H1 (cell line): ENCODE results near the gene MELK. TPM values are rescaled to one million over a fixed set of nuclear protein-coding genes. Genes with fewer than 3 reads are reported as not detected.

Experiments used
- CTCF ChIA-PET: fragments of 300-600 bp; sonication (Branson Sonifier 250); formaldehyde crosslinking; loops from one replicate; lab custom pipeline; 2021; ENCODE audit not compliant: partially characterized antibody; lab: Charles Lee
- POLR2A ChIA-PET: fragments of 300-600 bp; sonication (Branson Sonifier 250); formaldehyde crosslinking; loops from one replicate; lab custom pipeline; 2021; ENCODE audit warnings: inconsistent platforms; ENCODE audit not compliant: partially characterized antibody; lab: Charles Lee
- DNase-seq, 2 experiments: peaks; one replicate each; pipeline versions ENCODE4 v3.0.0 to v3.0.0-alpha.2; 2010 to 2022; ENCODE audit warnings: low spot score in 2 of 2, low read depth in 1 of 2, mixed read lengths in 1 of 2
- FAIRE-seq: peaks from 2 replicates; lab custom pipeline; 2011; peaks lifted over from hg19 to GRCh38; lab: Jason Lieb, UNC
- H2AFZ ChIP-seq: 2 replicates; pipeline ENCODE4 v1.8.1; 2012; ENCODE audit warnings: low read length, inconsistent platforms
- H2AK5ac ChIP-seq: 2 replicates; pipeline ENCODE4 v1.6.1; 2013; ENCODE audit warnings: low read depth, low read length
- H2BK120ac ChIP-seq: replicated peaks from 2 replicates; pipeline ENCODE3; 2013; ENCODE audit warnings: low read depth, low read length, inconsistent platforms
- H2BK12ac ChIP-seq: 2 replicates; pipeline ENCODE4 v1.6.1; 2013; ENCODE audit warnings: low read depth, low read length
- H2BK15ac ChIP-seq: 2 replicates; pipeline ENCODE4 v1.6.1; 2013; ENCODE audit warnings: low read length
- H2BK20ac ChIP-seq: 2 replicates; pipeline ENCODE4 v1.6.1; 2013; ENCODE audit warnings: low read length
- H2BK5ac ChIP-seq: 2 replicates; pipeline ENCODE4 v1.6.1; 2013; ENCODE audit warnings: low read depth, low read length
- H3K14ac ChIP-seq: 2 replicates; pipeline ENCODE4 v1.6.1; 2013; ENCODE audit warnings: inconsistent platforms; ENCODE audit not compliant: insufficient read length
- H3K18ac ChIP-seq: 2 replicates; pipeline ENCODE4 v1.6.1; 2013; ENCODE audit warnings: low read length; ENCODE audit errors: extremely low read depth
- H3K23ac ChIP-seq: 2 replicates; pipeline ENCODE4 v1.6.1; 2013; ENCODE audit warnings: inconsistent platforms; ENCODE audit not compliant: insufficient read length
- H3K23me2 ChIP-seq: 2 replicates; pipeline ENCODE4 v1.6.1; 2013; ENCODE audit warnings: low read depth, low read length
- H3K27ac ChIP-seq: 2 replicates; pipeline ENCODE4 v1.6.1; 2011; ENCODE audit warnings: low read depth, low read length, inconsistent platforms
- H3K27me3 ChIP-seq, 4 experiments: replicated peaks in 1 of 4; 1 replicate in 1 of 4; 2 replicates in 3 of 4; pipeline versions ENCODE4 v1.6.1 to v1.8.1; 2011 to 2013; ENCODE audit warnings: low read length in 3 of 4, mild to moderate bottlenecking in 3 of 4, inconsistent platforms in 2 of 4, mixed read lengths in 2 of 4, moderate library complexity in 1 of 4; ENCODE audit not compliant: control insufficient read depth in 3 of 4, insufficient read depth in 3 of 4; ENCODE audit errors: extremely low read depth in 1 of 4
- H3K36me3 ChIP-seq, 4 experiments: 2 replicates each; pipeline versions ENCODE4 v1.6.1 to v1.8.1; 2011 to 2013; ENCODE audit warnings: mild to moderate bottlenecking in 4 of 4, low read length in 3 of 4, moderate library complexity in 2 of 4, control low read depth in 1 of 4, inconsistent platforms in 1 of 4; ENCODE audit not compliant: insufficient read depth in 4 of 4, control insufficient read depth in 2 of 4
- H3K4ac ChIP-seq: replicated peaks from 2 replicates; pipeline ENCODE3; 2013; ENCODE audit warnings: low read length, low read depth, mixed read lengths, inconsistent platforms; ENCODE audit not compliant: insufficient read length
- H3K4me1 ChIP-seq, 4 experiments: replicated peaks in 1 of 4; 1 replicate in 1 of 4; 2 replicates in 3 of 4; pipeline versions ENCODE4 v1.6.1 to v1.8.1; 2011 to 2013; ENCODE audit warnings: low read length in 3 of 4, inconsistent platforms in 2 of 4, mixed read lengths in 1 of 4; ENCODE audit not compliant: insufficient read depth in 4 of 4, control insufficient read depth in 3 of 4
- H3K4me2 ChIP-seq, 2 experiments: 2 replicates each; pipeline versions ENCODE4 v1.6.1 to v1.8.1; 2011 to 2013; ENCODE audit warnings: low read depth in 2 of 2, low read length in 2 of 2, control low read depth in 1 of 2, inconsistent platforms in 1 of 2, mild to moderate bottlenecking in 1 of 2; ENCODE audit not compliant: insufficient read depth in 1 of 2
- H3K4me3 ChIP-seq, 4 experiments: fragments of 200-600, 300-600 bp in 1 of 4; sonication (generic), shearing (Covaris generic), sonication (Bioruptor Twin) in 1 of 4; 2 replicates each; pipeline versions ENCODE4 v1.5.1 to v1.8.1; 2011 to 2016; ENCODE audit warnings: low read length in 4 of 4, low read depth in 3 of 4, control low read depth in 2 of 4, inconsistent platforms in 2 of 4, mild to moderate bottlenecking in 2 of 4, mixed read lengths in 1 of 4, moderate library complexity in 1 of 4; ENCODE audit not compliant: insufficient read depth in 2 of 4; ENCODE audit errors: extremely low read depth in 1 of 4
- H3K56ac ChIP-seq: replicated peaks from 2 replicates; pipeline ENCODE3; 2013; ENCODE audit warnings: low read depth, mild to moderate bottlenecking, mixed read lengths, low read length, inconsistent platforms; ENCODE audit not compliant: insufficient read length
- H3K79me1 ChIP-seq: 2 replicates; pipeline ENCODE4 v1.6.1; 2013; ENCODE audit warnings: low read depth, low read length, control low read depth
- H3K79me2 ChIP-seq, 2 experiments: 2 replicates each; pipeline versions ENCODE4 v1.6.1 to v1.8.1; 2012 to 2013; ENCODE audit warnings: low read length in 2 of 2, mild to moderate bottlenecking in 2 of 2, inconsistent platforms in 1 of 2; ENCODE audit not compliant: insufficient read depth in 2 of 2, control insufficient read depth in 1 of 2
- H3K9ac ChIP-seq, 4 experiments: replicated peaks in 1 of 4; 1 replicate in 1 of 4; 2 replicates in 3 of 4; pipeline versions ENCODE4 v1.6.1 to v1.8.1; 2011 to 2013; ENCODE audit warnings: low read depth in 3 of 4, low read length in 3 of 4, control low read depth in 2 of 4, mild to moderate bottlenecking in 2 of 4, moderate library complexity in 2 of 4, inconsistent platforms in 1 of 4; ENCODE audit errors: extremely low read depth in 1 of 4
- H3K9me3 ChIP-seq, 2 experiments: 2 replicates each; pipeline versions ENCODE4 v1.6.1 to v1.8.1; 2012 to 2013; ENCODE audit warnings: mild to moderate bottlenecking in 2 of 2, moderate library complexity in 2 of 2, control low read depth in 1 of 2, inconsistent platforms in 1 of 2, low read depth in 1 of 2, low read length in 1 of 2, mixed read lengths in 1 of 2; ENCODE audit not compliant: insufficient read depth in 2 of 2
- H4K20me1 ChIP-seq, 2 experiments: replicated peaks in 1 of 2; 2 replicates each; pipeline versions ENCODE3 to v1.8.1; 2011 to 2013; ENCODE audit warnings: inconsistent platforms in 2 of 2, low read length in 2 of 2, mild to moderate bottlenecking in 1 of 2; ENCODE audit not compliant: insufficient read depth in 2 of 2, control insufficient read depth in 1 of 2
- H4K5ac ChIP-seq: 2 replicates; pipeline ENCODE4 v1.6.1; 2013; ENCODE audit warnings: low read length, low read depth, mixed read lengths, inconsistent platforms; ENCODE audit not compliant: insufficient read length
- H4K8ac ChIP-seq: 2 replicates; pipeline ENCODE4 v1.8.0; 2013; ENCODE audit warnings: mild to moderate bottlenecking, moderate library complexity, low read length, inconsistent platforms; ENCODE audit not compliant: insufficient read depth; ENCODE audit errors: extremely low read depth
- H4K91ac ChIP-seq: replicated peaks from 2 replicates; pipeline ENCODE3; 2013; ENCODE audit warnings: low read length, mixed read lengths, inconsistent platforms; ENCODE audit not compliant: insufficient read length
- BRCA1 ChIP-seq: IDR thresholded peaks from 2 replicates; pipeline ENCODE4 v1.6.1; 2012; ENCODE audit warnings: low read depth, low read length, improper control_type of control experiment
- CBX8 ChIP-seq: fragments of 300-800, 300-1000 bp; sonication (generic); IDR thresholded peaks from 2 replicates; pipeline ENCODE4 v1.7.1; 2016; ENCODE audit warnings: low read depth, low read length, borderline replicate concordance
- HDAC2 ChIP-seq, 2 experiments: fragments of 300-600 bp in 1 of 2; sonication (generic) in 1 of 2; IDR thresholded peaks; 2 replicates each; pipeline ENCODE4 v1.6.1; 2011 to 2012; ENCODE audit warnings: low read depth in 2 of 2, low read length in 2 of 2, mild to moderate bottlenecking in 2 of 2, moderate library complexity in 2 of 2, borderline replicate concordance in 1 of 2, inconsistent platforms in 1 of 2
- RAD21 ChIP-seq, 2 experiments: IDR thresholded peaks in 1 of 2; conservative IDR thresholded peaks in 1 of 2; 2 replicates each; pipeline ENCODE4 v1.6.1; 2011; ENCODE audit warnings: low read depth in 2 of 2, low read length in 2 of 2, improper control_type of control experiment in 1 of 2, inconsistent platforms in 1 of 2, mild to moderate bottlenecking in 1 of 2, moderate library complexity in 1 of 2
- WGBS, 2 experiments: shearing (Covaris generic) in 1 of 2; methylation state at CpG; one replicate each; pipeline versions ENCODE4 v1.1.6 to v1.1.7; 2013 to 2015; ENCODE audit warnings: low lambda C conversion rate in 2 of 2, mixed read lengths in 2 of 2, inconsistent platforms in 1 of 2, low coverage in 1 of 2, missing lambda C conversion rate in 1 of 2; ENCODE audit not compliant: insufficient replicate concordance in 2 of 2, insufficient coverage in 1 of 2, insufficient read length in 1 of 2; ENCODE audit errors: extremely low coverage in 1 of 2, missing lambda C conversion rate in 1 of 2; 5-methylcytosine and 5-hydroxymethylcytosine counted together
- polyA plus RNA-seq, 7 experiments: library from polyadenylated mRNA; depleted of rRNA in 3 of 7; stranded (reverse) in 5 of 7; unstranded in 2 of 7; fragments of >200 nt in 5 of 7; fragments of 200-250 nt in 2 of 7; gene quantifications; 1 replicate in 5 of 7; 2 replicates in 1 of 7; 4 replicates in 1 of 7; pipeline versions ENCODE4 v1.2.1 to v1.2.3, GENCODE V29; 2011 to 2013; ENCODE audit warnings: missing spikeins in 2 of 7, mixed read lengths in 2 of 7
- total RNA-seq: library from RNA; stranded (reverse); fragmentation: NEBNext Ultra II Directional; extraction: Animal tissue kit (Norgen Biotek cat#: 25700); gene quantifications from 2 replicates; pipeline ENCODE4 v1.2.1, GENCODE V29; 2021
- TF ChIP-seq, protein P1 (sequence below), 3 experiments: IDR thresholded peaks; 1 replicate in 2 of 3; 2 replicates in 1 of 3; pipeline versions ENCODE4 v1.5.1 to v1.6.1; 2011; ENCODE audit warnings: low read length in 3 of 3, mild to moderate bottlenecking in 3 of 3, inconsistent platforms in 2 of 3, low read depth in 1 of 3, moderate library complexity in 1 of 3; ENCODE audit not compliant: insufficient read depth in 1 of 3; ENCODE audit errors: control extremely low read depth in 1 of 3

The MELK gene
- total and polyA plus RNA-seq, 2 of the 8 experiments (the other 6 are each of a cell fraction or from before 2014, with no cell fraction given), result 26.2 to 53.1 TPM

GRCh38 chr9:36637491-36638270, 65.0 kb downstream of the MELK start:
- no peak for TF ChIP-seq HDAC2 (IDR thresholded peaks at IDR 0.05; ENCODE audit: borderline replicate concordance in 1 of 2, low read depth in 2 of 2, low read length in 2 of 2)
- no peak for TF ChIP-seq BRCA1
- TF ChIP-seq CBX8, result no peak
- peak; percentile 12 to 22; a peak in 3 of 4 replicates for TF ChIP-seq RAD21 (IDR thresholded peaks at IDR 0.05 in 1 of 2, conservative IDR thresholded peaks at IDR 0.05 in 1 of 2; ENCODE audit: low read depth in 2 of 2, low read length in 2 of 2)
- TF ChIP-seq, protein P1, sequence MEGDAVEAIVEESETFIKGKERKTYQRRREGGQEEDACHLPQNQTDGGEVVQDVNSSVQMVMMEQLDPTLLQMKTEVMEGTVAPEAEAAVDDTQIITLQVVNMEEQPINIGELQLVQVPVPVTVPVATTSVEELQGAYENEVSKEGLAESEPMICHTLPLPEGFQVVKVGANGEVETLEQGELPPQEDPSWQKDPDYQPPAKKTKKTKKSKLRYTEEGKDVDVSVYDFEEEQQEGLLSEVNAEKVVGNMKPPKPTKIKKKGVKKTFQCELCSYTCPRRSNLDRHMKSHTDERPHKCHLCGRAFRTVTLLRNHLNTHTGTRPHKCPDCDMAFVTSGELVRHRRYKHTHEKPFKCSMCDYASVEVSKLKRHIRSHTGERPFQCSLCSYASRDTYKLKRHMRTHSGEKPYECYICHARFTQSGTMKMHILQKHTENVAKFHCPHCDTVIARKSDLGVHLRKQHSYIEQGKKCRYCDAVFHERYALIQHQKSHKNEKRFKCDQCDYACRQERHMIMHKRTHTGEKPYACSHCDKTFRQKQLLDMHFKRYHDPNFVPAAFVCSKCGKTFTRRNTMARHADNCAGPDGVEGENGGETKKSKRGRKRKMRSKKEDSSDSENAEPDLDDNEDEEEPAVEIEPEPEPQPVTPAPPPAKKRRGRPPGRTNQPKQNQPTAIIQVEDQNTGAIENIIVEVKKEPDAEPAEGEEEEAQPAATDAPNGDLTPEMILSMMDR (IDR thresholded peaks at IDR 0.05; ENCODE audit: control extremely low read depth in 1 of 3, insufficient read depth in 1 of 3, low read depth in 1 of 3, low read length in 3 of 3), result peak in 1 of 3 experiments; percentile 19; a peak in 1 of 4 replicates
- Histone ChIP-seq H4K8ac (no peak overlapping the region), H3K36me3 (peaks cover 0 to 25% (median 11%) of the 10 kb centered on the region in 4 experiments; a peak in 4 of 8 replicates), H4K5ac (no peak overlapping the region), H3K4me2 (no peak overlapping the region), H3K4ac (no peak overlapping the region), H3K27me3 (no peaks in the 10 kb centered on the region), H2AFZ (no peak overlapping the region), H3K56ac (no peak overlapping the region), H3K4me1 (no peaks in the 10 kb centered on the region), H3K9ac (no peak overlapping the region), H3K9me3 (no peaks in the 10 kb centered on the region), H4K91ac (no peak overlapping the region), H2BK120ac (no peak overlapping the region), H4K20me1 (no peaks in the 10 kb centered on the region), H3K4me3 (no peak overlapping the region), H3K23ac (no peak overlapping the region), H3K79me2 (no peaks in the 10 kb centered on the region), H3K79me1 (no peaks in the 10 kb centered on the region), H3K18ac (no peak overlapping the region), H3K23me2 (no peaks in the 10 kb centered on the region), H2BK15ac (no peak overlapping the region), H3K27ac (no peak overlapping the region), H2BK12ac (no peak overlapping the region), H2BK20ac (no peak overlapping the region), H2AK5ac (no peak overlapping the region), H3K14ac (no peak overlapping the region), H2BK5ac (no peak overlapping the region)
- 82% methylated on average over 2 of the region's 2 CpGs; no CpG with 5 or more reads in 1 of the 2 experiments for WGBS, 2 experiments
- no peak for DNase-seq
- CTCF ChIA-PET, result interaction anchor here (0.5 to 1.8 kb wide), 5 partner anchors 8 to 94 kb away, joined by 4 to 7 read pairs (median 5); no protein-coding TSS in a partner anchor
- POLR2A ChIA-PET, result no interaction called here
- no peak for FAIRE-seq
